ENCODE measurements around the gene CDHR2.

The CDHR2 gene

DNA sequence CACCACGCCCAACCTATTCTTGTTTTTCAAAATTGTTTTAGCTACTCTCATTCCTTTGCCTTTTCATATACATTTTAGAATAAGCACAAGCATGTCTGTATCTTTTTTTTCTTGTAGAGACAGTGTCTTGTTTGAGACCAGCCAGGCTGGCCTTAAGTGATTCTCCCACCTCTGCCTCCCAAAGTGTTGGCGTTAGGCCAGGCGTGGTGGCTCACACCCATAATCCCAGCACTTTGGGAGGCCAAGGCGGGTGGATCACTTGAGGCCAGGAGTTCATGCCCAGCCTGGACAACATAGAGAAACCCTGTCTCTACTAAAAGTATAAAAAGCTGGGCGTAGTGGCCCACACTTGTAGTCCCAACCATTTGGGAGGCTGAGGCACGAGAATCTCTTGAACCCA lies 25.0 kb upstream of the CDHR2 start:
- Mint-ChIP-seq H3K36me3 (ENCODE audit: low read depth) (peaks cover 12% of the 10 kb centered on the region), H3K4me1 (ENCODE audit: low read depth) (peaks cover 12% of the 10 kb centered on the region), H3K4me3 (no peak overlapping the region), H3K9me3 (no peaks in the 10 kb centered on the region), H3K27ac (no peak overlapping the region), H3K27me3 (no peaks in the 10 kb centered on the region)

DNA sequence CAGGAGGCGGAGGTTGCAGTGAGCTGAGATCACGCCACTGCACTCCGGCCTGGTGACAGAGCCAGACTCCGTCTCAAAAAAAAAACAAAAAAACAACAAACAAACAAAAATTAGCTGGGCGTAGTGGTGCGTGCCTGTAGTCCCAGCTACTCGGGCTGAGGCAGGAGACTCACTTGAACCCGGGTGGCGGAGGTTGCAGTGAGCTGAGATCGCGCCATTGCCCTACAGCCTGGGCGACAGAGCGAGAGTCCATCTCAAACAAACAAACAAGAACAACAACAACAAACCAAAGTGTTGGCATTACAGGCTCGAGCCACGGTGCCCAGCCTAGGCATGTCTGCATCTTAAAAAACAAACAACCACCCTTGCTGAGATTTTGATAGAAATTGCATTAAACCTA lies 24.2 kb upstream of the CDHR2 start:
- Mint-ChIP-seq H3K27me3 (no peaks in the 10 kb centered on the region), H3K27ac (no peak overlapping the region), H3K4me1 (ENCODE audit: low read depth) (peaks cover 16% of the 10 kb centered on the region), H3K4me3 (no peak overlapping the region), H3K36me3 (ENCODE audit: low read depth) (peaks cover 12% of the 10 kb centered on the region), H3K9me3 (no peaks in the 10 kb centered on the region)

DNA sequence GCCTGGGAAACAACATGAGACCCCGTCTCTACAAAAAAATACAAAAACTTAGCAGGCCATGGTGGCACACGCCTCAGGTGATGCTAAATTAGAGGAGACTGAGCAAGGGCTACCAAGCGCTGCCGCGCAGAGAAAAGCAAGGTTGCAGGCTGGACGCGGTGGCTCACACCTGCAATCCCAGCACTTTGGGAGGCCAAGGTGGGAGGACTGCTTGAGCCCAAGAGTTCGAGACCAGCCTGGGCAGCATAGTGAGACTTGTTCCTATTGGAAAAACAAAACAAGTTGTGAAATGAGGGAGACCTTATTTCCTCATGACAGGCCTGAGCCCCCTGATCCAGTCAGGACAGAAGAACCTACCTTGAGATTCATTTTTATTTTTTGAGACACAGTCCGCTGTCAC lies 23.5 kb upstream of the CDHR2 start:
- Mint-ChIP-seq H3K27me3 (no peaks in the 10 kb centered on the region), H3K4me3 (no peak overlapping the region), H3K27ac (no peak overlapping the region), H3K9me3 (no peaks in the 10 kb centered on the region), H3K4me1 (ENCODE audit: low read depth) (peaks cover 16% of the 10 kb centered on the region), H3K36me3 (ENCODE audit: low read depth) (peaks cover 12% of the 10 kb centered on the region)

DNA sequence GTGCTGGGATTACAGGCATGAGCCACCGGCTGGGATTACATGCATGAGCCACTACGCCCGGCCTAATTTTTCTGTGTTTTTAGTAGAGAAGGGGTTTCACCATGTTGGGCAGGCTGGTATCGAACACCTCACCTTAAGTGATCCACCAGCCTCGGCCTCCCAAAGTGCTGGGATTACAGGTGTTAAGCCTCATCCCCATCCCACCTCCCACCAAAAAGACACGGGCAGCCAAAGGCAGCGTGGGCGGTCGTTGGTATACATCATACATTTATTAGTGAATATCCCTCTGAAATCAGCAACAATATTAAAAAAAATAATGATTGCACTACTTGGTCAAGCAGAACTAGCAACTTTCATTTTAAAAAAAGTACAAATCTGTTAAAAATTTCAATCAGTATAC lies 22.7 kb upstream of the CDHR2 start:
- Mint-ChIP-seq H3K9me3 (no peaks in the 10 kb centered on the region), H3K4me3 (no peak overlapping the region), H3K36me3 (ENCODE audit: low read depth) (peaks cover 12% of the 10 kb centered on the region), H3K27ac (no peak overlapping the region), H3K4me1 (ENCODE audit: low read depth) (peaks cover 23% of the 10 kb centered on the region), H3K27me3 (no peaks in the 10 kb centered on the region)

DNA sequence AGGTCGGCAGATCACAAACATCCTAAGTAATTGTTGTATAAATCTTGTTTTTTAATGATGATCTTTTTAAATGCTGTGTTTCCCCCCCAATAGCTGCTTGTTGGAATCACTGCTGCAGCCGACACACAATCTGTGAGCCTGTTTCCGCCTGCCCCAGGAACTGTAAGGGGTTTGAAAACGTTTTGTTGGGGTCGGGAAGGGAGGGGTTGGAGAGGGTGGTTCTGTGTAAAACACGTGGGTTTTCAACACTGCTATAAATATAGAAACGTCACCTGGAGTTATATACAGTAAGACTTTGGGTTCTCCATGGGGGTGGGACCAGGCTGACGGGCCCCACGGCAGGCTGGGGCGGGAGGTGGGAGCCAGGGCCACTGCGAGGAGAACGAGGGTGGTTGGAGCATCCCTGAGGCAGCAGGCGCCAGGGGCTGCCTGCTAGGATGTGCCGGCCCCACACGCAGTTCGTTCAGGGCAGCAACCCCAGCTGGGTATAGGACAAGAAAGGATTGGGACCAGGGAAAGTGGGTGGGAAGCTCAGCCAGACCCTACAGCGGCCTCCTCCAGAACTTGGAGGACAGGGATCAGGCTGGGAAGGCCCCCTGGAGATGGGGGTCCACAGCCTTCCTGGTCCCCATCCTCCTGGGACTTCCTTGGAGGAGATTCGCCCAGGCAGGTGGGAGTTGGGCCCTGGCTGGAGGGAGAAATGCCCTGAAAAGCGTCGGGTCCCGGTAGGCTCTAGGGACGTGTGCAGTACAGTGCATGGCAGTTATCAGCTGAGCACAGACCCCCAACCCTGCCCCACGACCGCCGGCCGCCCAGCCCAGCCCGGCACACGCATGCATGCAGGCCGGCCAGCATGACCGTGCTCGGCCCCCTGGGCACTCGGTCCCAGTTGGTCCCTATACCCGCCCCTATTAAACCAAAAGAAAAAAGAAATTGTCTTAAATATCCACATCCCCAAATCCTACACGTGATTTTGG lies 21.6 kb upstream of the CDHR2 start:
- no peak overlapping the region for H3K4me3 Mint-ChIP-seq
- H3K36me3 Mint-ChIP-seq (ENCODE audit: low read depth) = peaks cover 12% of the 10 kb centered on the region
- no peaks in the 10 kb centered on the region for H3K27me3 Mint-ChIP-seq
- peaks cover 27% of the 10 kb centered on the region for H3K4me1 Mint-ChIP-seq (ENCODE audit: low read depth)
- H3K9me3 Mint-ChIP-seq = no peaks in the 10 kb centered on the region
- peak overlapping the region; percentile 8 for H3K27ac Mint-ChIP-seq

DNA sequence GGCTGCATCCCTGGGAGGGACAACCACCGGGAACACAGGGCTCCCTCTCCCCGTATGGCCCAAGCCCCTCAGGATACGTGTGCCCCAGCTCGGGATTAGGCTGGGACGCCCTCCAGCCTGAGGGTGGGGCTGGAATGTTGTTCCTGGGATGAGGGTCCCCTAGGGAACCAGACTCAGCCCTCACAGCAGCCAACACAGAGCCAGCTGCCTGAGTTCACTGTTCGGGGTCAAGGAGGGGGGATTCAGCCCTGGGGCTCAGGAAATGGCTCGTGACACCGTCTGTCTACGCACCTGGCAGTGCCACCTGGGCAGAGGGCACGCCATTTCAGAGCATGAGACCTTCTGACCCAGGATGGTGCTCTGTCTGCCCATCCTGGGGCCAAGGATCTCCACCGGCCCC lies 20.8 kb upstream of the CDHR2 start:
- H3K27me3 Mint-ChIP-seq = no peaks in the 10 kb centered on the region
- peaks cover 30% of the 10 kb centered on the region for H3K4me1 Mint-ChIP-seq (ENCODE audit: low read depth)
- no peak overlapping the region for H3K27ac Mint-ChIP-seq
- H3K4me3 Mint-ChIP-seq = no peak overlapping the region
- H3K9me3 Mint-ChIP-seq = no peaks in the 10 kb centered on the region
- peaks cover 12% of the 10 kb centered on the region for H3K36me3 Mint-ChIP-seq (ENCODE audit: low read depth)

DNA sequence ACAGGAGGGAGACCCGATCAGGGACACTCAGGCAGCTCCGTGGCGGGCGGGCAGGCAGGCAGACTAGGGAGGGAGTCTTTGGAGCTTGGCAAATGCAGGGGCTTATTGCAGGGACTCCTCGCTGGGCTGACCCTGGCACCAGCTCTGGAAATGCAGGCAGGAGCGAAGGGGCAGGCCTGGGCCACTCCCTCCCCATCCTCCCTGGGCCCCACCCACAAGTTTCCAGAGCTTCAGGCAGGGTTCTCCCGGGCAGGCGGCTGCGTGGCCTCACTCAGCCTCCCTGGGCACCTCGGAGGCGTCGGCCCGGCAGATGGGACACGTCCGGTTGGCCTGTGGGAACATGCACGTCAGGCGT lies 20.4 kb upstream of the CDHR2 start:
- peaks cover 12% of the 10 kb centered on the region for H3K36me3 Mint-ChIP-seq (ENCODE audit: low read depth)
- peaks cover 34% of the 10 kb centered on the region for H3K4me1 Mint-ChIP-seq (ENCODE audit: low read depth)
- no peaks in the 10 kb centered on the region for H3K27me3 Mint-ChIP-seq
- no peaks in the 10 kb centered on the region for H3K9me3 Mint-ChIP-seq
- no peak overlapping the region for H3K4me3 Mint-ChIP-seq
- H3K27ac Mint-ChIP-seq = no peak overlapping the region

DNA sequence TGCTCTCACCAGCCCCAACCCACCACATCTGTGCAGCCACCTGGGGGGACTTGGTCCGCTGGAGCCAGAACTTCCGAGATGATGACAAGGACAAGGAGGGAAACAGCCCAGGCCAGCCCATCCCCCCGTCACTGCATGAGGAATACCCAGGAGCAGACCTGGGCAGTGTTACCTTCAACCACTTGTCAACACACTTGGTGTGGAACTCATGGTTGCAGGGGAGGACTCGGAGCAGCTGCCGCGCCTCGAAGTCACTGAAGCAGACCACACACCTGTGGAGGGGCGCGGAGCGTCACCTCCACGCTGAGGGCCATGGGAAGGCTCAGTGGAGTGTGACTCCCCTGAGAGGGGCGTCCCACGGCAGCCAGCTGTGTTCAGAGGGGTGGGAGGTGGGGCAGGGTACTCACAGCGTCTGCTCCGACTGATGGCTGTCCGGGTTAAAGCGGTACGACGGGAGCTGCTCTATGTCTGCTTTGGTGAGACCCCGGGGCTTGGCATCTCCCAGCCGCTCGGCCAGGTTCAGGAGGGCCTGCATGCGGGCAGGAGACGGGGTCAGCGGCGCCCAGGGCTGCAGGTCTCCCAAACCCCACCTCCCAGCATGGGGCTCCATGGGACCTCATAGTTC lies 19.9 kb upstream of the CDHR2 start:
- Mint-ChIP-seq H3K27me3 (no peaks in the 10 kb centered on the region), H3K9me3 (no peaks in the 10 kb centered on the region), H3K36me3 (ENCODE audit: low read depth) (peaks cover 12% of the 10 kb centered on the region), H3K4me3 (peak overlapping the region; percentile 41), H3K27ac (peak overlapping the region; percentile 75), H3K4me1 (ENCODE audit: low read depth) (peaks cover 39% of the 10 kb centered on the region)

DNA sequence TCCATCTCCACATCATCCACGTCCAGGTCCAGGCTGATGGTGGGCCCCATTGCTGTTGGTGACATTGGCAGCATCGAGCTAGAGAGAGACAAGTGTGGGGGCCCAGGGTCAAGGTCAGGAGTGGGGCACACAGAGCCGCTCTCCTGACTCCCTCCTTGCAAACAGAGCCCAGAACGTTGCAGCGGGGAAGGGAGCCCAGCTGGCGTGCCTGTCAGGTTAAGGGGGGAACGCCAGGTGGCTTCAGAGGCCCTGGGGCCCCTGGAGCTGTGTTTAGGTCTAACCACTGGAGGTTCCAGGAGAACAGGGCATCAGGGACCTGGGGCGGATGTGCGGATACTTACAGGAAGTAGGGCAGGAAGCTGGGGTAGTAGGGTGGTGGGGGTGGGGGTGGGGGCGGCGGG lies 19.4 kb upstream of the CDHR2 start:
- H3K4me1 Mint-ChIP-seq (ENCODE audit: low read depth) = peaks cover 44% of the 10 kb centered on the region
- H3K9me3 Mint-ChIP-seq = no peaks in the 10 kb centered on the region
- peak overlapping the region; percentile 41 for H3K4me3 Mint-ChIP-seq
- H3K36me3 Mint-ChIP-seq (ENCODE audit: low read depth) = peaks cover 12% of the 10 kb centered on the region
- H3K27ac Mint-ChIP-seq = peak overlapping the region; percentile 75
- no peaks in the 10 kb centered on the region for H3K27me3 Mint-ChIP-seq

DNA sequence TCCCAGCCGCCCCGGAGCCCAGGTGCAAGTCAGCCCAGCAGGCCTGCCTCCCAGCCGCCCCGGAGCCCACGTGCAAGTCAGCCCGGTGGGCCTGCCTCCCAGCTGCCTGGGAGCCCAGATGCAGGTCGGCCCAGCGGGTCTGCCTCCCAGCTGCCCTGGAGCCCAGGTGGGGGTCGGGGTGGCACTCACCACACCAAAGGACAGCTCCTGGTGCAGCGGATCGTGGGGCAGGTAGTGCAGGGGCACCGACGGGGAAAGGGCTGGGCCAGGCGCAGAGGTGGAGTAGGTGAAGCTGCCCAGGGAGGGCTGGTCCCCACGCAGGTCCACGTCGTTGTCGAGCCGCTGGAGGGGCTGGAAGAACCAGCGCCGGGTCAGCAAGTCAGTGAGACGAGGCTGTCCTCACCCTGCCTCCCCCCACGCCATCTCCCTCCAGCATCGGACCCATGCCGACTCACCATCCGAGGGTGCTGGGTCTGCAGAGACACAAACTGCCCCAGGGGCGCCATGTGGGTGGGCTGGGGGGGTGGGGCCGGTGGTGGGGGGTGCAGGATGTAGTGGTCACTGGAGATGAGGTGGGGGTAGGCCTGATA lies 18.7 kb upstream of the CDHR2 start:
- Mint-ChIP-seq H3K4me1 (ENCODE audit: low read depth) (peaks cover 52% of the 10 kb centered on the region), H3K36me3 (ENCODE audit: low read depth) (peaks cover 14% of the 10 kb centered on the region), H3K9me3 (no peaks in the 10 kb centered on the region), H3K27ac (no peak overlapping the region), H3K4me3 (peak overlapping the region; percentile 72), H3K27me3 (no peaks in the 10 kb centered on the region)

DNA sequence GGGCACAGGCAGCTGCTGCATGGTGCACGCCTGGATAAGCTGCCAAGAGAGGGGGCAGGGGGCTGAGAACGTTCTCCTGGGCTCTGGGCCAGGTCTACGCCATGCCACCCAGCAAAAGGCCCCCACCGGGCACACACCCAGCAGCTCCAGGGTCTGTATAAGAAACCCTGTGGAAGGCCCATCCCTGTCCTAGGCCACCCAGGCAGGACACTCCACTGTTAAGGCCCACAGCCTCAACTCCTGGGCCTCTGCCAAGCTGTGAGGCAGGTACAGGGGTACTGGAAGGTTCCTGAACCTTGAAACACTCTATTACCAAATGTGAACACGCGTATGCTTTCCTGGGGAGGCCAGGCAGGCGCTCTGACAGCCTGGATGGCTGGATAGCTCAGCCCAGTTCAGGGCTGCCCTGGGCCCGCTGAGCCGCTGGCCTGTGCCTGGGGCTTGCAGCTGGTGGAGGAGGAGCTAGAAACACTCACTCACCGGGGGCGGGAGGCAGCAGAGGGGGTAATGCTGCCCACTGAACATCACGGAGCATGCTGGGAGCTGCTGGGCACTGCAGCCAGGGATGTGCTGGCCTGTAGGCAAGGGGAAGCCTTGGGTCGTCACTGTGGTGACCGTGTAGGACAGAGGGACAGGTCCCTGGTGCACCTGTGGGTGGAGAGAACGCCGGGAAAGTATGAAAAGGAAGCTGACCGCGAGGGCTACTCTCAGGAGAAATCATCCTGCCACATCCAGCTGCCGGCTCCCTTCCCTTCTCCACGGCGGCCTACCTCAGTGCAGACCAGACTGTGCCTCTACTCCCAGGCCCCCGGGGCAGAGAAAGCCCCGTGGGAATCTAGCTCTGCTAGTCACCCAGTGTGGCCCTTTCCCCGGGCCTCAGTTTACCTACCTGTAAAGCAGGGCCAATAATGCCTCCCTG lies 17.9 kb upstream of the CDHR2 start:
- Mint-ChIP-seq H3K4me3 (peak overlapping the region; percentile 72), H3K9me3 (no peaks in the 10 kb centered on the region), H3K36me3 (ENCODE audit: low read depth) (peaks cover 13% of the 10 kb centered on the region), H3K27me3 (no peaks in the 10 kb centered on the region), H3K27ac (peak overlapping the region; percentile 83), H3K4me1 (ENCODE audit: low read depth) (peaks cover 55% of the 10 kb centered on the region)

DNA sequence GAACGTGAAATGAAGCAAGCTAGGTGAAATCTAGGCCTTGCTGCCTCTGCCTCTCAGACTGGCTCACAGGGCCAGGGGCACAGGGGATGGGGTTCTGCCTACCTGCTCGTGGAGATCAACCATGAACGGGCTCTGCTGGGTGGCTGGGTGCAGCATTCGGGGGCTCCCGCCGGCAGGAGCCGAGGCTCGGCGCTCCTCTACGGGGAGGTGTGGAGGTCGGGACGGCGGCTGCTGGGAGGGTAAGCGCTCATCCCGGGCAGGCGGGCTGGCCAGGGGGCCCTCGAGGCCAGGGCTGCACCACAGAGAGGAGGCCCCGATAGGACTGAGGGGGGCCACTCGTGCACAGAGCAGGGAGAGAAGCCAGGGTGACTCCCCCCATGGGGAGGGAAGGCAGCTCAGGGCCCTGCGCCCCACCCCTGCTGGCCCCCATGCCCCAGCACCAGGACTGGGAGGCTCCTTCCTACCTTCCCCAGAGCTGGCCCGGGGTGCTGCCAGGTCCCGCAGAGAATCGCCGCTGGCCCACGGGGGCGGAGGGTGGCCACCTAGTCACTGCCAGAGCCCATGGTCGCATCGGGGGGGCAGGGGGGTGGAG lies 17.1 kb upstream of the CDHR2 start:
- Mint-ChIP-seq H3K4me3 (no peak overlapping the region), H3K4me1 (ENCODE audit: low read depth) (peaks cover 55% of the 10 kb centered on the region), H3K27ac (no peak overlapping the region), H3K36me3 (ENCODE audit: low read depth) (peaks cover 13% of the 10 kb centered on the region), H3K9me3 (no peaks in the 10 kb centered on the region), H3K27me3 (no peaks in the 10 kb centered on the region)

DNA sequence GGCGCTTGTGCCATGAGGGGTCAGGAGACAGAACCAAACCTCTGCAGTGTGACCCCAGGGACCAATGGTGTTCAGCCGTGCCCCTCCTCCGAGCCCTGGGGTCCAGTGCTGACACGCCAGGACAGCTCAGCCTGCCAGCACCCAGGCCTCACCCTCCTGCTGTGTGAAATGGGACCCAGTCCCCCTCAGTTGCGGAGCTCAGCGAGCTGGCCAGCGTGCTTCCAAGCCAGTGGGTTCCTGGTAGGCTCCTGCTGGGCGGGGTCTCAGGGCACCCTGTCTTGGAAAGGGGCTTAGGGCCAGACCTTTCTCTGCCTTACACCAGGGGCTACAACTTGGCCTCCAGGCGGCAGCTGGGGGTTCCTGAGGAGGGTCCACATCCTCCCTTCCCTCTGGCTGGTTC lies 16.3 kb upstream of the CDHR2 start:
- Mint-ChIP-seq H3K4me1 (ENCODE audit: low read depth) (peaks cover 56% of the 10 kb centered on the region), H3K27ac (no peak overlapping the region), H3K4me3 (no peak overlapping the region), H3K27me3 (no peaks in the 10 kb centered on the region), H3K36me3 (ENCODE audit: low read depth) (peaks cover 13% of the 10 kb centered on the region), H3K9me3 (no peaks in the 10 kb centered on the region)

DNA sequence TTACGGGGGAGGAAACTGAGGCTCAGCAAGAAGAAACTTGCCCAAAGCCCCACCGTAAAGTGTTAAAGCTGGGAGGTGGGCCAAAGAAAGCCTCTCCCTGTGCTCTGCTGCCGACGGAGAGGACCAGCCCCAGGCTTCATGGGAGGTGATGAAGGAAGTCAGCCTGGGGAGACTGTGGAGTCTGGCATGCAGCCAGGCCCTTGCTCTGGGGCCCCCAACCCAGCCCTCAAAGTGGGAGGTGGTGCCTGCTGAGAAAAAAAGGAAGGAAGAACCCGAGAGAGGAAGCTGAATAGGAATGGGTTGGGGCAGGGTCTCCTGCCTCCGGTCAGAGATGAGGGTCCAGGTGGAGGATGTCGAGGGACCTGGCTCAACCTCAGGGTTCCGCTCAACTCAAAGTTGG lies 15.8 kb upstream of the CDHR2 start:
- peak overlapping the region; percentile 98 for H3K4me3 Mint-ChIP-seq
- peaks cover 57% of the 10 kb centered on the region for H3K4me1 Mint-ChIP-seq (ENCODE audit: low read depth)
- peaks cover 7% of the 10 kb centered on the region for H3K36me3 Mint-ChIP-seq (ENCODE audit: low read depth)
- H3K9me3 Mint-ChIP-seq = no peaks in the 10 kb centered on the region
- peak overlapping the region; percentile 93 for H3K27ac Mint-ChIP-seq
- no peaks in the 10 kb centered on the region for H3K27me3 Mint-ChIP-seq

All from stimulated activated naive CD8-positive, alpha-beta T cell treated with anti-CD3 and anti-CD28 coated beads, Interleukin-15, Interleukin-2, amounts not matched to agents 100 ng/mL and 50 ng/mL, for 24 hours (primary cell).